SK-N-SH treated with all-trans-retinoic acid at 6 μM for 48 hours (cell line): Measurements from ENCODE around the gene UBQLN2.

ENCODE experiments used
- ZC3H10 ChIP-seq: fragments of 250-450 bp; sonication (Bioruptor Pico); IDR thresholded peaks from 2 replicates; pipeline ENCODE4 v1.5.1; 2021; ENCODE audit warnings: mild to moderate bottlenecking, moderate library complexity
- ZFP3 ChIP-seq: fragments of 250-450 bp; sonication (Bioruptor Pico); IDR thresholded peaks from 2 replicates; pipeline ENCODE4 v1.5.0; 2020; ENCODE audit warnings: mild to moderate bottlenecking, moderate library complexity
- ZNF8 ChIP-seq: fragments of 450-650 bp; formaldehyde crosslinking; IDR thresholded peaks from 2 replicates; pipeline ENCODE4 v1.5.0; 2020; ENCODE audit warnings: mild to moderate bottlenecking, moderate library complexity
- TF ChIP-seq, protein P1 (sequence below): fragments of 250-450 bp; sonication (Bioruptor Pico); IDR thresholded peaks from 2 replicates; pipeline ENCODE4 v1.5.1; 2021; ENCODE audit warnings: mild to moderate bottlenecking, moderate library complexity
- TF ChIP-seq, protein P2 (sequence below): fragments of 250-450 bp; sonication (Bioruptor Pico); IDR thresholded peaks from 2 replicates; pipeline ENCODE4 v1.5.1; 2020; ENCODE audit warnings: low read depth, mild to moderate bottlenecking, moderate library complexity

DNA sequence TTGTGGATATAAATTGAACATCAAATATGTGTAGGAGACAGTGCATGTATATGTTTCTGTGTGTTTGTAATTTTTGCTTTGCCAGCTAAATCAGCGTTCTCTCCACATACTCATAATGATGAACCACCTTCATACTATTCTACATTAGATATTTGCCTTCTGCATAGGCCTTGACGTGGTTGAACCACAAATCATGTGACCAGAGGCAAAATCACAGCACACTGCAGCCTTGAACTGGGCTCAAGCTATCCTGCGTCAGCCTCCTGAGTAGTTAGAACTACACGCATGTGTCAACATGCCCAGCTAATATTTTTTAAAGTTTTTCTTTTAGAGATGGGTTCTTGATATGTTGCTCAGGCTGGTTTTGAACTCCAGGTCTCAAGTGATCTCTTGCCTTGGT lies 9.5 kb downstream of the UBQLN2 start:
- TF ChIP-seq ZNF8 (CRISPR knock-in tag) (no peak), ZC3H10 (no peak), ZFP3 (CRISPR knock-in tag) (no peak)
- TF ChIP-seq, protein P1, sequence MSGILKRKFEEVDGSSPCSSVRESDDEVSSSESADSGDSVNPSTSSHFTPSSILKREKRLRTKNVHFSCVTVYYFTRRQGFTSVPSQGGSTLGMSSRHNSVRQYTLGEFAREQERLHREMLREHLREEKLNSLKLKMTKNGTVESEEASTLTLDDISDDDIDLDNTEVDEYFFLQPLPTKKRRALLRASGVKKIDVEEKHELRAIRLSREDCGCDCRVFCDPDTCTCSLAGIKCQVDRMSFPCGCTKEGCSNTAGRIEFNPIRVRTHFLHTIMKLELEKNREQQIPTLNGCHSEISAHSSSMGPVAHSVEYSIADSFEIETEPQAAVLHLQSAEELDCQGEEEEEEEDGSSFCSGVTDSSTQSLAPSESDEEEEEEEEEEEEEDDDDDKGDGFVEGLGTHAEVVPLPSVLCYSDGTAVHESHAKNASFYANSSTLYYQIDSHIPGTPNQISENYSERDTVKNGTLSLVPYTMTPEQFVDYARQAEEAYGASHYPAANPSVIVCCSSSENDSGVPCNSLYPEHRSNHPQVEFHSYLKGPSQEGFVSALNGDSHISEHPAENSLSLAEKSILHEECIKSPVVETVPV (CRISPR knock-in tag), result no peak
- TF ChIP-seq, protein P2, sequence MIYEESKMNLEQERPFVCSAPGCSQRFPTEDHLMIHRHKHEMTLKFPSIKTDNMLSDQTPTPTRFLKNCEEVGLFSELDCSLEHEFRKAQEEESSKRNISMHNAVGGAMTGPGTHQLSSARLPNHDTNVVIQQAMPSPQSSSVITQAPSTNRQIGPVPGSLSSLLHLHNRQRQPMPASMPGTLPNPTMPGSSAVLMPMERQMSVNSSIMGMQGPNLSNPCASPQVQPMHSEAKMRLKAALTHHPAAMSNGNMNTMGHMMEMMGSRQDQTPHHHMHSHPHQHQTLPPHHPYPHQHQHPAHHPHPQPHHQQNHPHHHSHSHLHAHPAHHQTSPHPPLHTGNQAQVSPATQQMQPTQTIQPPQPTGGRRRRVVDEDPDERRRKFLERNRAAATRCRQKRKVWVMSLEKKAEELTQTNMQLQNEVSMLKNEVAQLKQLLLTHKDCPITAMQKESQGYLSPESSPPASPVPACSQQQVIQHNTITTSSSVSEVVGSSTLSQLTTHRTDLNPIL (CRISPR knock-in tag), result no peak
